GM21528 (cell line): Measurements from ENCODE around the gene GLDC.
"Not testable (repeated sequence)": the region's sequence is repeated elsewhere in the genome, so short reads cannot be mapped to it uniquely, and the experiment has no call there.

Source experiments
- ATAC-seq: cut with Tn5 transposase; IDR thresholded peaks from one replicate; pipeline ENCODE4 v1.9.1; 2021; ENCODE audit warnings: mild to moderate bottlenecking, moderate library complexity; ENCODE audit not compliant: unreplicated experiment, low FRiP score

The GLDC gene

GRCh38 chr9:6645355-6646292 lies at the start of gene GLDC:
Gene GLDC (minus strand): TSS chr9:6645729. CDS start chr9:6645499, 230 bp downstream.
- ATAC-seq = peak; percentile 94

GRCh38 chr9:6692881-6693361 lies 47.4 kb upstream of the GLDC start:
- ATAC-seq = no peak

GRCh38 chr9:6692433-6692832 lies 46.9 kb upstream of the GLDC start:
- no peak for ATAC-seq

GRCh38 chr9:6690675-6691070 lies 45.1 kb upstream of the GLDC start:
- not testable (repeated sequence) for ATAC-seq

GRCh38 chr9:6689893-6690674 lies 44.6 kb upstream of the GLDC start:
- ATAC-seq = no peak

- ATAC-seq = no peak
These were observed 41.7 kb upstream of the GLDC start for GRCh38 chr9:6687180-6687579.

- no peak for ATAC-seq
These were observed 40.9 kb upstream of the GLDC start for GRCh38 chr9:6686396-6686795.

GRCh38 chr9:6681957-6682501 lies 36.5 kb upstream of the GLDC start:
- ATAC-seq = no peak

- ATAC-seq = peak; percentile 76
These were observed 35.8 kb upstream of the GLDC start for GRCh38 chr9:6681147-6681956.

- peak; percentile 24 for ATAC-seq
These were observed 35.2 kb upstream of the GLDC start for GRCh38 chr9:6680797-6681146.

GRCh38 chr9:6677803-6678202 lies 32.3 kb upstream of the GLDC start:
- no peak for ATAC-seq

GRCh38 chr9:6676254-6676921 lies 30.9 kb upstream of the GLDC start:
- ATAC-seq = no peak

- no peak for ATAC-seq
These were observed 29.7 kb upstream of the GLDC start for GRCh38 chr9:6675268-6675667.

GRCh38 chr9:6673326-6674025 lies 27.9 kb upstream of the GLDC start:
- peak; percentile 64 for ATAC-seq

- ATAC-seq = no peak
These were observed 26.6 kb upstream of the GLDC start for GRCh38 chr9:6672118-6672517.

GRCh38 chr9:6671416-6671815 lies 25.9 kb upstream of the GLDC start:
- ATAC-seq = no peak

- no peak for ATAC-seq
These were observed 24.4 kb upstream of the GLDC start for GRCh38 chr9:6669881-6670280.

GRCh38 chr9:6667633-6668280 lies 22.2 kb upstream of the GLDC start:
- no peak for ATAC-seq

- ATAC-seq = no peak
These were observed 21.6 kb upstream of the GLDC start for GRCh38 chr9:6667080-6667479.
